Measurements from ENCODE around the gene GALNT9. TPM values are rescaled to one million over a fixed set of nuclear protein-coding genes. Genes with fewer than 3 reads are reported as not detected.

GALNT9 gene
- total and polyA plus RNA-seq, 2 donors (not counting 1 experiment from before 2014, with no cell fraction given) = 0.10 to 2.8 TPM

GRCh38 chr12:132204793-132205270, 124.6 kb downstream of the GALNT9 start:
- Histone ChIP-seq H3K4me3 (replicated peaks in 1 of 4; ENCODE audit: control extremely low read depth in 1 of 4, insufficient read depth in 1 of 4, low read depth in 3 of 4, low read length in 4 of 4) (no peak overlapping the region), H3K27me3 (ENCODE audit: control insufficient read depth, insufficient read depth, low read length) (peaks cover 21% of the 10 kb centered on the region)

GRCh38 chr12:132204063-132204792, 125.2 kb downstream of the GALNT9 start:
- Histone ChIP-seq H2AFZ (ENCODE audit: low read length) (no peak overlapping the region), H3K4me2 (ENCODE audit: extremely low read depth, insufficient read depth, low read length) (no peak overlapping the region), H3K27ac (ENCODE audit: insufficient read depth, low read length) (no peak overlapping the region), H3K9me3 (ENCODE audit: control insufficient read depth, insufficient read depth, low read depth, low read length) (no peaks in the 10 kb centered on the region), H4K20me1 (ENCODE audit: control insufficient read depth, extremely low read depth, insufficient read depth, low read length) (no peaks in the 10 kb centered on the region), H3K27me3 (ENCODE audit: control insufficient read depth, insufficient read depth, low read length) (peaks cover 21% of the 10 kb centered on the region), H3K36me3 (ENCODE audit: control insufficient read depth, insufficient read depth, low read length) (no peaks in the 10 kb centered on the region), H3K4me3 (replicated peaks in 1 of 4; ENCODE audit: control extremely low read depth in 1 of 4, insufficient read depth in 1 of 4, low read depth in 3 of 4, low read length in 4 of 4) (no peak overlapping the region), H3K79me2 (ENCODE audit: control insufficient read depth, insufficient read depth, low read length) (no peaks in the 10 kb centered on the region), H3K4me1 (ENCODE audit: control insufficient read depth, extremely low read depth, insufficient read depth, low read length) (no peaks in the 10 kb centered on the region), H3K9ac (ENCODE audit: insufficient read depth, low read length) (no peak overlapping the region)
- DNase-seq (ENCODE audit: low read depth in 2 of 2) = no peak
- TF ChIP-seq CTCF (conservative IDR thresholded peaks at IDR 0.05 in 1 of 2, IDR thresholded peaks at IDR 0.05 in 1 of 2; ENCODE audit: low read depth in 1 of 2, low read length in 2 of 2) (no peak), EZH2 (IDR thresholded peaks at IDR 0.05; ENCODE audit: low read length, missing control alignments) (no peak)

More at GRCh38 chr12:132204793-132205270, 124.6 kb downstream of the GALNT9 start:
- DNase-seq (ENCODE audit: low read depth in 2 of 2) = no peak
- Histone ChIP-seq H3K9me3 (ENCODE audit: control insufficient read depth, insufficient read depth, low read depth, low read length) (no peaks in the 10 kb centered on the region), H3K79me2 (ENCODE audit: control insufficient read depth, insufficient read depth, low read length) (no peaks in the 10 kb centered on the region), H3K9ac (ENCODE audit: insufficient read depth, low read length) (no peak overlapping the region), H3K4me2 (ENCODE audit: extremely low read depth, insufficient read depth, low read length) (no peak overlapping the region), H3K27ac (ENCODE audit: insufficient read depth, low read length) (no peak overlapping the region), H3K4me1 (ENCODE audit: control insufficient read depth, extremely low read depth, insufficient read depth, low read length) (no peaks in the 10 kb centered on the region), H3K36me3 (ENCODE audit: control insufficient read depth, insufficient read depth, low read length) (no peaks in the 10 kb centered on the region), H2AFZ (ENCODE audit: low read length) (no peak overlapping the region), H4K20me1 (ENCODE audit: control insufficient read depth, extremely low read depth, insufficient read depth, low read length) (no peaks in the 10 kb centered on the region)
- no peak for TF ChIP-seq CTCF (conservative IDR thresholded peaks at IDR 0.05 in 1 of 2, IDR thresholded peaks at IDR 0.05 in 1 of 2; ENCODE audit: low read depth in 1 of 2, low read length in 2 of 2)
- TF ChIP-seq EZH2 (IDR thresholded peaks at IDR 0.05; ENCODE audit: low read length, missing control alignments) = no peak

DNA sequence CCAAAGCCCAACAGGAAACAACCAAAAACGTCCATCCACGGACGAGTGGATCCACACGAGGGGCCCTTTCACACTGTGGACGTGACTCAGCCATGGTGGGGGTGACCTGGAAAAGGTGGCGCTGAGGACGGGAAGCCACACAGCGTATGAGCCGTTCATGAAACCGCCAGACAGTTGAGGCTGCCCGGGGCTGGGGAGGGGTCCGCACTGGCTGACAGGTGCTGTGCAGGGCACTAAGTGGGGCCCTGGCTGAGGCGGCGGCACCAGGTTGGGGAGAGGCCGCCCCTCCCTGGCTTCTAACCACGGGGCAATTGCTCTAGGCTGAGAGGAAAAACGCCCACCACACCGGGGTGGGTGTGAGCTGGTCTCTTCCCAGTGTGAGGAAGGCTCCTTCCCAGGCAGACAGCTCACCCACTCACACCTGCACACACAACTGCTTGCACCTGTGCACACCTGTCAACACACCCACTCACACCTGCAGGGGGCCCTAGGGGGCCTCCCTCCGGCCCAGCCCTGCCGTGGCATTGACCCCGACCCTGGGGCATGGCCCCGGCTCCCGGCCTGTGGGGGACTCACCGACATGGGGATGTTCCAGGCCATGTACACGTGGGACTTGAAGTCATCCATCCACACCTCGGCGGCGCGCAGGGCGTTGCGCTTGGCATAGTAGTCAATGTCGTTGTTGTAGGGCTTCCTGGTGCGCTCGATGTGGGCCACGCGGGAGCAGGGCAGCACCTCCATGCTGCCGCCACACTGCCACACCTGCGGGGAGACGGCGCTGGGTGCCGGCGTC, 126.3 kb downstream of the GALNT9 start:
- H3K4me1 ChIP-seq (ENCODE audit: control insufficient read depth, extremely low read depth, insufficient read depth, low read length) = no peaks in the 10 kb centered on the region
- H2AFZ ChIP-seq (ENCODE audit: low read length) = no peak overlapping the region
- no peak overlapping the region for H3K9ac ChIP-seq (ENCODE audit: insufficient read depth, low read length)
- no peak for TF ChIP-seq CTCF (conservative IDR thresholded peaks at IDR 0.05 in 1 of 2, IDR thresholded peaks at IDR 0.05 in 1 of 2; ENCODE audit: low read depth in 1 of 2, low read length in 2 of 2)
- TF ChIP-seq EZH2 (IDR thresholded peaks at IDR 0.05; ENCODE audit: low read length, missing control alignments) = no peak
- no peak for DNase-seq (ENCODE audit: low read depth in 2 of 2)
- peaks cover 21% of the 10 kb centered on the region for H3K27me3 ChIP-seq (ENCODE audit: control insufficient read depth, insufficient read depth, low read length)
- H3K79me2 ChIP-seq (ENCODE audit: control insufficient read depth, insufficient read depth, low read length) = no peaks in the 10 kb centered on the region
- no peaks in the 10 kb centered on the region for H3K36me3 ChIP-seq (ENCODE audit: control insufficient read depth, insufficient read depth, low read length)
- no peaks in the 10 kb centered on the region for H3K9me3 ChIP-seq (ENCODE audit: control insufficient read depth, insufficient read depth, low read depth, low read length)
- H3K4me3 ChIP-seq (replicated peaks in 1 of 4; ENCODE audit: control extremely low read depth in 1 of 4, insufficient read depth in 1 of 4, low read depth in 3 of 4, low read length in 4 of 4) = no peak overlapping the region
- H3K4me2 ChIP-seq (ENCODE audit: extremely low read depth, insufficient read depth, low read length) = no peak overlapping the region
- H4K20me1 ChIP-seq (ENCODE audit: control insufficient read depth, extremely low read depth, insufficient read depth, low read length) = no peaks in the 10 kb centered on the region
- H3K27ac ChIP-seq (ENCODE audit: insufficient read depth, low read length) = no peak overlapping the region
